HG02588 (cell line): ENCODE data around the gene EXOC4.

ENCODE experiments used
- ATAC-seq: cut with Tn5 transposase; IDR thresholded peaks from one replicate; pipeline ENCODE4 v1.9.1; 2021; ENCODE audit warnings: mild to moderate bottlenecking, moderate library complexity; ENCODE audit not compliant: unreplicated experiment

Gene EXOC4

GRCh38 chr7:133815611-133816210 is 562.8 kb downstream of the EXOC4 start:
- no peak for ATAC-seq

- ATAC-seq: no peak
These were observed 566.8 kb downstream of the EXOC4 start for GRCh38 chr7:133819695-133820094.

GRCh38 chr7:133820584-133820983 is 567.7 kb downstream of the EXOC4 start:
- ATAC-seq: no peak

GRCh38 chr7:133821171-133821570 is 568.3 kb downstream of the EXOC4 start:
- no peak for ATAC-seq

GRCh38 chr7:133822001-133822641 is 569.2 kb downstream of the EXOC4 start:
- no peak for ATAC-seq

- ATAC-seq: no peak
These were observed 570.1 kb downstream of the EXOC4 start for GRCh38 chr7:133822868-133823552.

GRCh38 chr7:133824132-133824531 is 571.3 kb downstream of the EXOC4 start:
- ATAC-seq: no peak

GRCh38 chr7:133827707-133828623 is 575.1 kb downstream of the EXOC4 start:
- ATAC-seq: no peak

GRCh38 chr7:133828906-133829305 is 576.0 kb downstream of the EXOC4 start:
- ATAC-seq: no peak

- no peak for ATAC-seq
These were observed 576.5 kb downstream of the EXOC4 start for GRCh38 chr7:133829336-133829897.

- no peak for ATAC-seq
These were observed 577.2 kb downstream of the EXOC4 start for GRCh38 chr7:133830081-133830480.

- ATAC-seq: no peak
These were observed 583.8 kb downstream of the EXOC4 start for GRCh38 chr7:133836666-133837065.

- ATAC-seq: no peak
These were observed 584.3 kb downstream of the EXOC4 start for GRCh38 chr7:133837224-133837623.

GRCh38 chr7:133839121-133839520 is 586.2 kb downstream of the EXOC4 start:
- ATAC-seq: no peak

GRCh38 chr7:133843341-133843740 is 590.5 kb downstream of the EXOC4 start:
- ATAC-seq: no peak

- no peak for ATAC-seq
These were observed 592.1 kb downstream of the EXOC4 start for GRCh38 chr7:133845005-133845404.

GRCh38 chr7:133846203-133846945 is 593.5 kb downstream of the EXOC4 start:
- no peak for ATAC-seq

GRCh38 chr7:133850497-133851280 is 597.8 kb downstream of the EXOC4 start:
- ATAC-seq: no peak

- ATAC-seq: no peak
These were observed 598.5 kb downstream of the EXOC4 start for GRCh38 chr7:133851411-133851810.
